Measurements from ENCODE around the gene CSNK1E.

The CSNK1E gene

GRCh38 chr22:38338772-38339379, 21.6 kb upstream of the CSNK1E start:
- H3K4me3 ChIP-seq (ENCODE audit: low read depth, low read length), result no peak overlapping the region
- no peak for DNase-seq (ENCODE audit: low read depth)

DNA sequence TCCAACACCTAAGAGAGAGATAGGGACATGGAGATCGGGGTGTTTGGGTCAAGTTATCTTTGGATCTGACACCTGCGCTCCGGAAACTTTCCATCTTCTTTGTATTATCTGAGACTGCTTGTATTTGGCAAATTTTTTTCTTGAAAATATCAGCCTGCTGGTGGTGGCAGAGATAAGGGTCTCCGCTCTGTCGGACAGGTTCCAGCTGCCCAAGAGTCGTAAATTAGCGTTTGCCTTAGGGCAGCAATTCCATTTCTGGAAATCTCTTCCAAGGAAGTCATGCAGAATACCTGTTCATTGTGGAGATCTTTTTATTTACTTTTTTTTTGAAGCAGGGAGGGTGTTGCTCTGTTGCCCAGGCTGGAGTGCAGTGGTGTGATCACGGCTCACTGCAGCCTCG, 19.5 kb upstream of the CSNK1E start:
- H3K4me3 ChIP-seq (ENCODE audit: low read depth, low read length), result peak overlapping the region; percentile 50
- DNase-seq (ENCODE audit: low read depth), result no peak

- H3K4me3 ChIP-seq (ENCODE audit: low read depth, low read length), result no peak overlapping the region
- no peak for DNase-seq (ENCODE audit: low read depth)
Observed at GRCh38 chr22:38335077-38335476, 17.8 kb upstream of the CSNK1E start.

DNA sequence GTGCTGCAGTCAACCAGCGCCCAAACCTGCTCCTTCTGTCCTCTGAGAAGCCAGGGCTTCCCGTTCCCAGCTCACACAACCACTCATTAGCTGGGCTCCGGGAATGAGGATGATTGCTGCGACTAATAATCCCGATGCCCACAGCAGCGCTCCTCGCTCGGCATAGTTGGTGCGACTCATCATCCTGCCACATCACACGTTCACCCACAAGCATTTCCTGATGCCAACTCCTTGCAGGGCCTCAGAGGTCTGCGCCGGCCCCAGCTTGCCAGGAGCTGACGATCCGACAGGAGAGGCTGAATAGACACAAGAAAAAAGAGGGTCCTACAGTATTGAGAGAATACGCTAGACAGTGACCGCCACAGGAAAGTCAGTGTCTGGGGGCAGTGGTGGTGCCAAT, 10.6 kb upstream of the CSNK1E start:
- no peak for DNase-seq (ENCODE audit: low read depth)
- no peak overlapping the region for H3K4me3 ChIP-seq (ENCODE audit: low read depth, low read length)

DNA sequence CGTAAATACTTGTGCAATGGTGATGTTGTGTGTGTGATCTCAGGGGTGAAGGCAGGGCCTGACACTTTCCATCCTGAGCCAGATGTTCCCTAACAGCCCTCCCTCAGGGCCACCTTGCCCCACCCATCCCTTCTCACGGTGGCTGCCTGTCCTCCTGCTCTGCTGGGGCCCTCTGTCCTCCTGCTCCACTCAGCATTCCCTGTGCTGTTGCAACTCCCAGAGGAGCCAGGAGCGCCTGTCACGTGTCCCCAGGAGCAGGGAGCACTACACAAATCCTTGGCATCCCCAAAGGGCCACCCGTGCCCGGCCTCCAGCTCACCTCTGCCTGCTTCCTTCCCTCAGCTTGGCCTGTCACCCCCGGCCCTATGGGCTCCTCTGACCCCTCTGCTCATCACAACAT, 10.2 kb upstream of the CSNK1E start:
- no peak overlapping the region for H3K4me3 ChIP-seq (ENCODE audit: low read depth, low read length)
- no peak for DNase-seq (ENCODE audit: low read depth)

GRCh38 chr22:38325587-38325986, 8.4 kb upstream of the CSNK1E start:
- DNase-seq (ENCODE audit: low read depth), result no peak
- H3K4me3 ChIP-seq (ENCODE audit: low read depth, low read length), result no peak overlapping the region

GRCh38 chr22:38320605-38321402, 3.6 kb upstream of the CSNK1E start:
- DNase-seq (ENCODE audit: low read depth), result no peak
- H3K4me3 ChIP-seq (ENCODE audit: low read depth, low read length), result no peak overlapping the region

- DNase-seq (ENCODE audit: low read depth), result no peak
- no peak overlapping the region for H3K4me3 ChIP-seq (ENCODE audit: low read depth, low read length)
Observed at GRCh38 chr22:38318792-38319773, 1.9 kb upstream of the CSNK1E start.

- H3K4me3 ChIP-seq (ENCODE audit: low read depth, low read length), result peak overlapping the region; percentile 45
- DNase-seq (ENCODE audit: low read depth), result peak; percentile 68
Observed at GRCh38 chr22:38317995-38318715, 922 bp upstream of the CSNK1E start.

DNA sequence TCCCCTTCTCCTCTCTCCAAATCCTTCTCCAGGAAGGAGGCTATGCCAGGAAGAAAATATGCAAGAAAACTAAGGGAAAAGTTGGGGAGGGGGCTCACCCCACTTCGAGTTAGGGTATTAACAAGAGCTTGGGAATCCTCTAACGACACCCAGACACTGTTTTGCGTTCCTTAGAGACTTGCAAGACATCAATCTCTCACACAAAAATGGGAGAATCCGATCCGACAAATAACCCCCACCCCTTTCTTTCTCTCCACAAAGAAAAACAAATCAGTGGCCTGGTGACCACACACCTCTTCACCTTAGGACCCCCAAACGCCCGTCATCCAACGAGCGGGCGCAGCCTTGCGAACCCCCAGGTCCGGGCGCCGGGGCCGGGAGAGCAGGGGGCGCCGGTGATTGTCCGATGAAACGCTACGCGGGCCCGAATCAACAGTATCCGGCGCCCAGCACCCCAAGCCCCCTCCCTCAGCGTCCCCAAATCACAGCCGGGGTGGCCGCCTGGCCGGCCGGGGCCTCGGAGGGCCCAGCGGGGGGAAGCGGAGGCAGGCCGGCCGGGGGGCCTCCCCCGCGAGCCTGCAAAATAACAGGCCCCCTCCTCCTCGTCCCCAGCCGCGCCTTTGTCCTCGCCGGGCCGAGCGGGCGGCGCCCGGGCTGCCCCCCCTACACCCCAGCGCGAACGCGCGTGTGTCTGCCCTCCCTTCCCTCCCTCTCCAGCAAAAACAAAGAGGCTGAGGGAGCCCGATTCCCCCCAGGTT, 690 bp downstream of the CSNK1E start:
- H3K4me3 ChIP-seq (ENCODE audit: low read depth, low read length), result peak overlapping the region; percentile 63
- DNase-seq (ENCODE audit: low read depth), result no peak

GRCh38 chr22:38315823-38316363, 1.3 kb downstream of the CSNK1E start:
- no peak for DNase-seq (ENCODE audit: low read depth)
- peak overlapping the region; percentile 63 for H3K4me3 ChIP-seq (ENCODE audit: low read depth, low read length)

GRCh38 chr22:38314933-38315822, 2.1 kb downstream of the CSNK1E start:
- peak overlapping the region; percentile 63 for H3K4me3 ChIP-seq (ENCODE audit: low read depth, low read length)
- no peak for DNase-seq (ENCODE audit: low read depth)

GRCh38 chr22:38314051-38314932, 2.9 kb downstream of the CSNK1E start:
- DNase-seq (ENCODE audit: low read depth), result no peak

DNA sequence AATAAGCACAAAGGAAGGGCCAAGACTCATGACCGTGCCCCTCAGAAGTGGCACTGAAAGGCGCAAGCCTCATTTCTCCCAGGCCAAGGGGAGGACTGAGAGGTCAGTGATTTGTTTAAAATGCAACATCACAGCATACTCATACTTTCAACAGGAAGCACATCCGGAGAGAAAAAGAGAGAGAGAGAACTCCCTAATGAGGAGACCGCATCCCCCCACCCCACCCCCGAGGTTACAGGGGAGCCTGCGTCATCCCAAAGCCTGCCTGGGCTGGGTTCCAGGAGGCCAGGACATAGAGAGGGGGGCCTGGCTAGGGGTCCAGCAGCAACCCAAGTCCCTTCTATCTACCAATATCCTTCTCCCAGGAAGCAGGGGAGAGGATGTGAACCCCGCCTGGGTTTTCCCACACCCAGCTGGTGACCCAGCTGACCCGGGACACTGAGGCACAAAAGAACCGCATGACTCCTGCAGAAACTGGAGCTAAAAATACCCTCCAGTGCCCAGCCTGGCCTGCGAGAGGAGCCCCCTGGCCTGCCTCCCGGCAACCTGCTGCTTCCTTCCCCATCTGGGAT, 3.8 kb downstream of the CSNK1E start:
- peak overlapping the region; percentile 63 for H3K4me3 ChIP-seq (ENCODE audit: low read depth, low read length)
- DNase-seq (ENCODE audit: low read depth), result peak; percentile 92

More at GRCh38 chr22:38314051-38314932, 2.9 kb downstream of the CSNK1E start:
- peak overlapping the region; percentile 63 for H3K4me3 ChIP-seq (ENCODE audit: low read depth, low read length)

DNA sequence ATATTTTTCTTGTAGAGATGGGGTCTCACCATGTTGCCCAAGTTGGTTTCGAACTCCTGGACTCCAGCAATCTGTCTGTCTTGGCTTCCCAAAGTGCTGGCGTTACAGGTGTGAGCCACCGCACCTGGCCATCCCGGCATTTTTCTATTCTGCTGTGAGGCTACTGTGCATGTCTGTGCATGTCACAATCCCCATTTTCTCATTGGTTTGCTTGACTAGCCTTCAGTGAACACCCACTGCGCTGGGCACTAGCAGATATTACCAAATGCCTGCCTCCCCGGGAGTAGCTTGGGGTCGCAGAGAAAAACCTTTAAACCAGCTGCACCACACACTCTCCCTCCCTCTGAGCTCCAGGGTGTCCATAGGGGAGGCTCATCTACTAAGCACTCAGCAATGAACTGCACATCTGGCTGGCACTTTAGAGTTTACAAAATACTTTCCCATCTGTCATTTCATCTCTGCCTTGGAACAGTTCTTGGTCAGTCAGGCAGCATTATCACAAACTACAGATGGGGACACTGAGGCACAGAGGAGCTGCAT, 4.9 kb downstream of the CSNK1E start:
- H3K4me3 ChIP-seq (ENCODE audit: low read depth, low read length), result no peak overlapping the region

GRCh38 chr22:38311323-38311620, 6.0 kb downstream of the CSNK1E start:
- DNase-seq (ENCODE audit: low read depth), result no peak
- no peak overlapping the region for H3K4me3 ChIP-seq (ENCODE audit: low read depth, low read length)

More for the DNA sequence above, 4.9 kb downstream of the CSNK1E start:
- DNase-seq (ENCODE audit: low read depth), result no peak

Measured in skeletal muscle cell (primary cell).